Forelimb muscle (tissue), 1 donor: ENCODE data around the gene AGPS. TPM values are rescaled to one million over a fixed set of nuclear protein-coding genes. Genes with fewer than 3 reads are reported as not detected.
A peak's percentile ranks its signal among the peaks of the same experiment; 100 is the strongest.
"Not testable (repeated sequence)": the region's sequence is repeated elsewhere in the genome, so short reads cannot be mapped to it uniquely, and the experiment has no call there.

Source experiments
- DNase-seq: peaks from one replicate; pipeline ENCODE4 v3.0.0-alpha.2; 2013; ENCODE audit warnings: low read depth
- polyA plus RNA-seq: library from polyadenylated mRNA; unstranded; fragments of 120-200 nt; gene quantifications from one replicate; pipeline ENCODE4 v1.2.1, GENCODE V29; 2013; ENCODE audit not compliant: insufficient read length

Gene AGPS
- polyA plus RNA-seq, result 26.7 TPM

- peak; percentile 20 for DNase-seq
These were observed at the start of gene AGPS for GRCh38 chr2:177392373-177393202. TSS of gene AGPS (plus strand) at chr2:177392773. CDS start at chr2:177392790, 17 bp downstream.

GRCh38 chr2:177343773-177344172, 48.8 kb upstream of the AGPS start:
- DNase-seq, result no peak

GRCh38 chr2:177344316-177344715, 48.3 kb upstream of the AGPS start:
- DNase-seq, result no peak

- DNase-seq, result no peak
These were observed 46.4 kb upstream of the AGPS start for GRCh38 chr2:177346192-177346591.

- no peak for DNase-seq
These were observed 45.0 kb upstream of the AGPS start for GRCh38 chr2:177347570-177347969.

GRCh38 chr2:177348118-177348654, 44.4 kb upstream of the AGPS start:
- DNase-seq, result no peak

- DNase-seq, result no peak
These were observed 43.6 kb upstream of the AGPS start for GRCh38 chr2:177348733-177349693.

GRCh38 chr2:177350624-177351023, 41.9 kb upstream of the AGPS start:
- not testable (repeated sequence) for DNase-seq

- DNase-seq, result not testable (repeated sequence)
These were observed 41.5 kb upstream of the AGPS start for GRCh38 chr2:177351121-177351520.

- DNase-seq, result peak; percentile 35
These were observed 40.0 kb upstream of the AGPS start for GRCh38 chr2:177352441-177353186.

- DNase-seq, result peak; percentile 54
These were observed 39.4 kb upstream of the AGPS start for GRCh38 chr2:177353187-177353478.

- DNase-seq, result not testable (repeated sequence)
These were observed 38.0 kb upstream of the AGPS start for GRCh38 chr2:177354541-177354940.

- DNase-seq, result no peak
These were observed 36.7 kb upstream of the AGPS start for GRCh38 chr2:177355874-177356273.

GRCh38 chr2:177359836-177360595, 32.6 kb upstream of the AGPS start:
- DNase-seq, result peak; percentile 38

GRCh38 chr2:177362499-177362898, 30.1 kb upstream of the AGPS start:
- no peak for DNase-seq

GRCh38 chr2:177363332-177363731, 29.2 kb upstream of the AGPS start:
- DNase-seq, result no peak

- not testable (repeated sequence) for DNase-seq
These were observed 26.8 kb upstream of the AGPS start for GRCh38 chr2:177365764-177366163.

GRCh38 chr2:177368023-177368422, 24.6 kb upstream of the AGPS start:
- not testable (repeated sequence) for DNase-seq

GRCh38 chr2:177379354-177379753, 13.2 kb upstream of the AGPS start:
- no peak for DNase-seq

- no peak for DNase-seq
These were observed 12.4 kb upstream of the AGPS start for GRCh38 chr2:177380181-177380580.

GRCh38 chr2:177383935-177384334, 8.6 kb upstream of the AGPS start:
- no peak for DNase-seq
